ENCODE results near the gene PNMA8B.

Gene PNMA8B

DNA sequence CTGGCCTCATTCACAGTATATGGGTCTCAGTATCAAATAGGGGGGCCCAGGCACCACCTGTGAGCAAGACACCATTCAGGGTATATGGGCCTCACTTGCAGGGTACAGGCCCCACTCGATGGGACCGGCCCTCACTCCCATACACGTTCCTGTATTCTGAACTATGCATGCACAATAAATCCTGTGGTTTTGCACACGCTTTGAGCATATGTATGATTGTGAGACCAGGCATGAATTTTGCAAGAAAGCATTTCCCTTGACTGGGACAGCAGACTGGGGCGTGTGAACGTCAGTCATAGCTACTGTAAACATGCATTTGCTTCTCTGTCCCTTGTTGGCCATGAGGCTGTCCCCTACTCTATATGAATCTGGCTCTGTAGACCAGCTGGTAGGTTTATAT, 637 bp upstream of the PNMA8B start:
- no peak overlapping the region for H3K27ac ChIP-seq
- TF ChIP-seq, protein P1, sequence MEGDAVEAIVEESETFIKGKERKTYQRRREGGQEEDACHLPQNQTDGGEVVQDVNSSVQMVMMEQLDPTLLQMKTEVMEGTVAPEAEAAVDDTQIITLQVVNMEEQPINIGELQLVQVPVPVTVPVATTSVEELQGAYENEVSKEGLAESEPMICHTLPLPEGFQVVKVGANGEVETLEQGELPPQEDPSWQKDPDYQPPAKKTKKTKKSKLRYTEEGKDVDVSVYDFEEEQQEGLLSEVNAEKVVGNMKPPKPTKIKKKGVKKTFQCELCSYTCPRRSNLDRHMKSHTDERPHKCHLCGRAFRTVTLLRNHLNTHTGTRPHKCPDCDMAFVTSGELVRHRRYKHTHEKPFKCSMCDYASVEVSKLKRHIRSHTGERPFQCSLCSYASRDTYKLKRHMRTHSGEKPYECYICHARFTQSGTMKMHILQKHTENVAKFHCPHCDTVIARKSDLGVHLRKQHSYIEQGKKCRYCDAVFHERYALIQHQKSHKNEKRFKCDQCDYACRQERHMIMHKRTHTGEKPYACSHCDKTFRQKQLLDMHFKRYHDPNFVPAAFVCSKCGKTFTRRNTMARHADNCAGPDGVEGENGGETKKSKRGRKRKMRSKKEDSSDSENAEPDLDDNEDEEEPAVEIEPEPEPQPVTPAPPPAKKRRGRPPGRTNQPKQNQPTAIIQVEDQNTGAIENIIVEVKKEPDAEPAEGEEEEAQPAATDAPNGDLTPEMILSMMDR (IDR thresholded peaks at IDR 0.05), result no peak
- no peak for TF ChIP-seq ZFX (IDR thresholded peaks at IDR 0.05; ENCODE audit: borderline replicate concordance)

DNA sequence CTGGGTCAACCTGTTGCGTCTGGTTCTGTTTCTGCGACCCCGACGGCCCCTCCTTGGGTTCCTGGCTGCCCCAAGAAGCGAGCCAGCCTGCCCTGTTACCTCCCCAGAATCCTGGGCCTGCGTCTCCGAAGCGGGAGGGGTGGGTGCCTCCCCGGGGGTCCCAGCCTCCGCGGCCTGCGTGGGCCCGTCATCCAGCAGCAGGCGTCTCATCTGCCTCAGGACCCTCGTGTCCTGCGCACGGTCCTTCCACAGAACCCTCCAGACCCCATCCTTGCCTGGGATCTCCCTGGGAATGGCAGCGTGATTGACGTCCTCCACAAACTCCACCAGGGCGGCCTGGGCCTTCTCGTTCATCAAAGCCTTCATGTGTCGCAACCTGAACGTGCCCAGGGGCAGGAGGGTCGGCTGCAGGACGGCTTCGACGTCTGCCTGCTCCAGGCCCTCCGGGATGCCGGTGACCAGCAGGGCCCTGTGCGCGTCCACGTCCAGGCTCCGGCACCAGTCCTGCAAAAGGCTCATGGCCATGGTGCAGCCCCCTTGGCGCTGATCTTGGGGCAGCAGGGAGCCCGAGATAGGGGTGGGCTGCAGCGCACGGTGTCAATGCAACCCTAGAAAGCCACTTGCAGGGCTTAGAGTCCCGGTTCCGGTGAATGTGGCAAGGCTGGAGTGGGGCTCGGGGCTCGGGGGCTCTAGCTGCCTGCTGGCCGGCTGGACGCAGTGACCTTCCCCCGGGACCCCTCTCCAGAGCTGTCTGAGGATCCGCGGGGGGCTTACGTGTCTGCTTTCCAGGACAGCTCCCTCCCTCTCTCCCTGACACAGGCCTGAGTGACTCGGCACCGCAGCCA, 504 bp downstream of the PNMA8B start:
- no peak for TF ChIP-seq ZFX (IDR thresholded peaks at IDR 0.05; ENCODE audit: borderline replicate concordance)
- TF ChIP-seq, protein P1 (IDR thresholded peaks at IDR 0.05), result no peak
- no peak overlapping the region for H3K27ac ChIP-seq

DNA sequence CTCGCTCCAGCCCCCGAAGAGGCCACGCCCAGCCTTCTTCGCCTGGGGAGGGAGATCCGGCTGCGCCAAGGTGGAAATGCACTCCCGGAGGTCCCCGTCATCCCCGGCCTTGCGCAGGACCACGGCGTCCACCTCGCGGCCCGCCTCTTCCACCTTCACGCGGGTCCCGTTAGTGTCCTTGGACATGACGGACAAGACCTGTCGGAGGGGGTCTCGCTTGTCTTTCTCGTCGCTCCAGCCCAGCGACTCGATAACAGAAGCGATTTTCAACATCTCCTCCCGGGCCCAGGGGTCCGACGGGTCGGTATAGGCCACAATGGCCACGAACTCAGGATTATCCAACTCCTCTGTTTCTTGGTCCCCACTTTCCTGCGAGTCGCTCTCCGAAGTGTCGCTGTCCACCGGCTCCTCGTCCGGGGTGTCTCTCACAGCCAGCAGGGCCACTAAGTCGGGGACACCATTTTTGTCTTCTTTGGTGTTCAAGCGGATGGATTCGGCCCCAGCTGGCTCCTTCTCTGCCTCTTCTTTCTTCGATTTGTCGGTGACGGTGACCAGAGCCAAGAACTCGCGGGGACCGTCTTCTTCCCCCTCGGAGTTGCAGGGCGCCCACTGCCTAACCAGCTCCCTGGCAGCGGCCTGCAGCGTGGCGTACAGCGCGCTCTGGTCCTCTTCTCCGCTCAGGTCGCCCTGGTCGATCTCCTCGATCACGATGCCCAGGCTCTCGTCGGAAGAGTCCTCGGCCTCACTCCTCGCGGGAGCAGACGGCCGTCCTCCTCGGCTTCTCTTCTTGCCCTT, 1.3 kb downstream of the PNMA8B start:
- H3K27ac ChIP-seq, result no peak overlapping the region
- TF ChIP-seq ZFX (IDR thresholded peaks at IDR 0.05; ENCODE audit: borderline replicate concordance), result no peak
- TF ChIP-seq, protein P1 (IDR thresholded peaks at IDR 0.05), result no peak

DNA sequence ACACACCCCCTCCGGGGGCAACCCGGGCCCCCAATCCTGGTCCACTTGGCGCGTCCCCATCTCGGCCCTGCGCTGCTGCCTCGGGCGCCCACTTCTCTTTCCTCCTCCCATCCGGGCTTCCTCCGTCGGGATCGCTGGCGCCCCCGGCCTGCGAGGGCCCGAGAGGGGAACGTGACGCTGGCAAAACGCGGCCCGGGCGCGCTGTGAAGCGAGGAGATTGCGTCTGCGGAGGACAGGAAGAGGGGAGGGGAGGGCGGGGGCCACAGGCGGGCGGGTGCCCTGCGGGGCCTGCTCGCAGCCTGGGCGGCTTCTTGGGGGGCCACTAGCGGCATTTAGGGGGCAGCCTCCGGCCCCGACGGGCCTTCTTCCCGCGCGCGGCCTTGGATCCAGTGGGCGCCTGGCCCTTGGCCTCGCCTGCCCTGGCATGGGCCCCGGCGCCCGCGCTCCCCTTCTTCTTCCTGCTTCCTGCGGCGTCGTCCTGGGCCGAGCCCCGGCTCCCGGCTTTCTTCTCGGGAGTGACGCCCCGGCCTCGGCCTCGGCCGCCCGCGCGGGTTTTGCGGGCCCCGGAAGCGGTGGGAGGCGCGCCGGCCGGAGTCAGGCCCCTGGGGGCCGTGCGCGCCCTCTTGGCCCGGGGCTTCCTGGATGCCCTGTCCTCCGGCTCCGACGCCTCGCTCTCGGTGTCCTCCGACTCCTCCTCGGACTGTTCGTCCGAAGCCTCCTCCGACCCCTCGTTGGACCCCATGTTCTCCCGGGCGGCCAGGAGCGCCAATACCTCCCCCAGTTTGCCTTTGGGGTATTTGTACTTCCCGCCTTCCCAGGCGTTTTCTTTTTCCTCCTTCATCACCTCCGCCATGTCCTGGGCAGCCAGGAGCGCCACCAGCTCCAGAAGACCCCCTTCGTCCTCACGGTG, 2.2 kb downstream of the PNMA8B start:
- TF ChIP-seq ZFX (IDR thresholded peaks at IDR 0.05; ENCODE audit: borderline replicate concordance), result no peak
- TF ChIP-seq, protein P1 (IDR thresholded peaks at IDR 0.05), result no peak

DNA sequence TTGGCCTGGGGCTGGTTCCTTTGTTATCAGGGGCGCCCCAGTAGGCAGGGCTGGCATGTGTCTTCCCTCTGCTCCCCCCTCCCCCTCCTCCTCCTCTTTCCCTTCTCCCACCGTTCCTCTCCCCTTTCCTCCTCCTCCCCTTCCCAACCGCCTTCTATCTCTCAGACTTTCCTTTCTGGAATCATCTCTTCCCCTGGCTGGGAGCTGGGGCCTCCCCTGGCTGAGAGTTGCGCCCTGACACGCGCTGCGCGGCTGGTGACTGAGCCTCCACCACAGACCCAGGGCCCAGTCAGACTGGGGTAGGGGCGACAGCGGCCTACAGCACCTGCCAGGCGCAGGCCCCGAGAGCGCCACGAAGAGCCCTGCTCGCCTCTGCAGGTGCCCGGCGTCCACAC, 2.8 kb downstream of the PNMA8B start:
- no peak for TF ChIP-seq ZFX (IDR thresholded peaks at IDR 0.05; ENCODE audit: borderline replicate concordance)
- TF ChIP-seq, protein P1 (IDR thresholded peaks at IDR 0.05), result no peak
- H3K27ac ChIP-seq, result no peak overlapping the region

More for the DNA sequence above, 2.2 kb downstream of the PNMA8B start:
- no peak overlapping the region for H3K27ac ChIP-seq

DNA sequence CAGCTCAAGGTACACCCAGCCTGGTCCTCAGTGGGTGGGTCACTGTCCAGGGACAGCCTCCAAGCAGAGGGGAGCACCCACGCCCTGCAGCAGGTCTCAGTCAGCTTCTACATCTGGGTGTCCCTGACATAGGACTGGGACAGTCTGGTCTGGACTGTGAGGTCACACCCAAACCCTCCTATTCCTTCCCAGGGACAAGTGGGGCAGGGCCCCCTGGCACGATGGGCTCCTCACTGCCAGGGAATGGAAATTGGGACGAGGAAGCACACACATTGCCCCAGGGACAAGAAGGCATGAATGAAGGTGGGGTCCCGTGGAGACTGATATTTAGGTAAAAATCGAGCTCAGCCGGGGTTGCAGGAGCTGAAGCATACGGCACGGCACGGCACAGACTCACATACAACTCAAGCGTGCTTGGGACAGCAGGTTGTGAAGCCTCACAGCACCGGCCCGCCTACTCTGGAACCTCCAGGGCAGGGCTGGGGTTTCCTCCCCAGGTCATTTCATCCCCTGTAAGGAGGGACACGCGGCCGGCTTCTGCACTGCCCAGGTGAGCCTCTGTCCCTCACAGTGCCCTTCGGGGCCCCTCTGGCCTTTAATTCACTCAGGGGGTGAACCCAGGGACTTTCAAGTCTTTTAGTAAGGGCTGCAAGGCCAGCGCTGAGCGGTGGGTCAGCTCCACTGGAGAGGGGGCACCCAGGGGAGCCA, 3.5 kb downstream of the PNMA8B start:
- TF ChIP-seq ZFX (IDR thresholded peaks at IDR 0.05; ENCODE audit: borderline replicate concordance), result no peak
- TF ChIP-seq, protein P1 (IDR thresholded peaks at IDR 0.05), result no peak
- H3K27ac ChIP-seq, result no peak overlapping the region

Measured in 22Rv1 (cell line).